Activated T-helper 2 cell treated with anti-CD3 and anti-CD28 coated beads, Interferon-gamma antibody, Interleukin-2, Interleukin-4, amounts not matched to agents 10 μg/mL and 5 μg/mL and 100 μg/mL, durations not matched to agents 14 hours and 24 hours and 36 hours (primary cell): Measurements from ENCODE around the gene FAM117A. TPM values are rescaled to one million over a fixed set of nuclear protein-coding genes. Genes with fewer than 3 reads are reported as not detected.

Source experiments
- DNase-seq: peaks from one replicate; pipeline ENCODE4 v3.0.0; 2021; ENCODE audit warnings: low spot score
- H3K27ac Mint-ChIP-seq: one replicate; pipeline ENCODE4 v1.8.0; 2021; ENCODE audit warnings: mixed read lengths
- H3K27me3 Mint-ChIP-seq: one replicate; pipeline ENCODE4 v1.8.0; 2021; ENCODE audit warnings: low read depth, mixed read lengths
- H3K36me3 Mint-ChIP-seq: one replicate; pipeline ENCODE4 v1.8.0; 2021; ENCODE audit warnings: low read depth, mixed read lengths
- H3K4me1 Mint-ChIP-seq: one replicate; pipeline ENCODE4 v1.8.0; 2021; ENCODE audit warnings: low read depth, mixed read lengths
- H3K4me3 Mint-ChIP-seq: one replicate; pipeline ENCODE4 v1.8.0; 2021; ENCODE audit warnings: low read depth, mild to moderate bottlenecking, moderate library complexity, mixed read lengths
- H3K9me3 Mint-ChIP-seq: one replicate; pipeline ENCODE4 v1.8.0; 2021; ENCODE audit warnings: mixed read lengths
- intact Hi-C: fragments of 100-400 bp; cut with micrococcal nuclease; formaldehyde crosslinking; loops from one replicate; pipeline ENCODE4 v1.15.1; 2023
- total RNA-seq: library from RNA; stranded (reverse); gene quantifications from 2 replicates; pipeline ENCODE4 v1.2.3, GENCODE V29; 2022

The FAM117A gene
- total RNA-seq, 1 donor from 2014 or later: 15.8 TPM

DNA sequence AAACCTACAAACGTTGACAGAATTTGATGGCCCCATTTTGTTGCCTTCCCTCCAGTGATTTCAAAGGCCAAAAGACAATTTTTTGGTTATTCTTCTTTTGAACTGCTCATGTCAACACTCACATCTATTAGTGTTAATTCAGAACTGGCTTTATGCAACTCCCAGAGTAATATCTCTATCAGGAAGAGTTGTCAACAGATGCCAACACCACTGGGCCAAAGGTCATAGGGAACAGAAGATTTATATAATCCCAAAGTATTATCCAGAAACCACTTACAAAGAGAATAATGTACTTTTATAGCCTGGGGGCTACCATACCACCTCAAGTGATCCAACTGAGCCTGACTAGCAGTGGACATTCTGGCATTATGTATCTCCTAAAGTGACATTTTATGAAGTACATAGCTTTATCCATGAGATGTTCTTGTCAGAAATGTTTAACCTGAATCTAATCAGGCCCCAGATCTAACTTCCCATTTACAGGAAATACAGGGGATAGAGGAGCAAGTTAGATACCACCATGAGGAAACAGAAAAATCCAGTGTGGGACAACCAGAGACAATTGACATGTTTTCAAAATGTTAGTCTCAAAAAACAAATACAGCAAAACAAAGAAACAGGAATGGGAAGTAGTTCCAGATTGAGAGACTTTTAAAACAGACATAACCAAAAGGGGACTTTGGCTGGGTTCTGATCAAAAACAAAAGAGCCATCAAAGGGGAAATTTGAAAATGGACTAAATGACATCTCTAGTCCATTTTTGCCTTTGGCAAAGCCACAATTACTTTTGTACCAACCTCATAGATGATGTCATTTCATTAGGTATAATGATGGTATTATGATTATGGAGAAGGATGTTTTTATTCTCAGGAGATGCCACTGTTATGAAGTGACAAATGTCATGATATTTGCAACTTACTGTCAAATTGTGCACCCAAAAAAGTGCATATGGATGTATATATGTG lies 18.5 kb downstream of the FAM117A start:
- peaks cover 81% of the 10 kb centered on the region for H3K4me1 Mint-ChIP-seq
- H3K27ac Mint-ChIP-seq: peak overlapping the region; percentile 69
- no peak for DNase-seq
- no peaks in the 10 kb centered on the region for H3K27me3 Mint-ChIP-seq
- peak overlapping the region; percentile 66 for H3K4me3 Mint-ChIP-seq
- no peaks in the 10 kb centered on the region for H3K9me3 Mint-ChIP-seq
- intact Hi-C loops: loop anchor here (10.0 kb wide), 1 partner anchor 551 kb away; no protein-coding TSS in a partner anchor
- H3K36me3 Mint-ChIP-seq: peaks cover 21% of the 10 kb centered on the region

DNA sequence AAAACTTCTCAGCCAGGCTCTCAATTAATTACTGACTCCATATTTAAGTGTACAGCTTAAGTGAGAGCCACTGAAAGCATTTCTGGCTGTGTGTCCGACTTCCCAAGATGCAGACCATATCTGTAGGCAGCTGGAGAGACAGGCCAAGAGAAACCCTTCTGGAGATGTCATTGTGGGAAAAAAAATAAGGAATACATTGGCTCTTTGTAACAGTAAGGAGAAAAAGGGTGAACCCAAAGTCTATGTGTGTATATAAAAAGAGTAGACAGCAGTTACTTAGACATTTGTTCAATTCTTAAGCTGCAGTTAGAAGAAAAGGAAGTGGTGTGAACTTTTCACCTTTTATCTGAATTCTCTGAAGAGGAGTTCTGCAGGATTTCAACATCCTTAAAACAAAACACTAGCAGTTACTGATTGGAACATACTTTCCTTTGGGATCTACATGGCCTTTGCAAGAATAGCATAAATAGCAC lies 21.7 kb downstream of the FAM117A start:
- Mint-ChIP-seq H3K27ac (peak overlapping the region; percentile 96), H3K4me3 (peak overlapping the region; percentile 79), H3K36me3 (peaks cover 17% of the 10 kb centered on the region), H3K4me1 (peaks cover 78% of the 10 kb centered on the region), H3K9me3 (no peaks in the 10 kb centered on the region), H3K27me3 (no peaks in the 10 kb centered on the region)
- no peak for DNase-seq
- intact Hi-C loops: loop anchor here (10.0 kb wide), 1 partner anchor 547 kb away; no protein-coding TSS in a partner anchor

DNA sequence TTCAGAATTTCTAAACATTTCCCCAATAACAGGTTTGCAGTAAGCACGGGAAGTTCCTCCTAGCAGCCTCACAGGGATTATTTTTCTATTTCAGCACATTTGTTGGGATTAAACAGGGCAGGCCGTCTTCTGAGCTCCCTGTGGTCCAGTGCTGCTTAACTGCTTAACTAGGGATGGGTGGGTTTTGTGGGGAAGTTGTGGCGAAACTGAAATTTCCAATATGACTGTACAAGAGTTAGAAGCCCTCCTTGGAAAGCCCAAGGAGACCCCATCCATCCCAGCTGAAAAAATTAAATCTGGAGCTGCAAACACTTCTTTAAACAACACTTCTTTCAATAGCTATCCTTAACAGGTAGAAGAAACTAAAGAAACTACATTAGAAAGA lies 22.2 kb downstream of the FAM117A start:
- no peaks in the 10 kb centered on the region for H3K9me3 Mint-ChIP-seq
- peak overlapping the region; percentile 96 for H3K27ac Mint-ChIP-seq
- H3K27me3 Mint-ChIP-seq: no peaks in the 10 kb centered on the region
- H3K36me3 Mint-ChIP-seq: peaks cover 17% of the 10 kb centered on the region
- peaks cover 77% of the 10 kb centered on the region for H3K4me1 Mint-ChIP-seq
- DNase-seq: no peak
- H3K4me3 Mint-ChIP-seq: peak overlapping the region; percentile 79
- intact Hi-C loops: loop anchor here (10.0 kb wide), 1 partner anchor 547 kb away; no protein-coding TSS in a partner anchor

DNA sequence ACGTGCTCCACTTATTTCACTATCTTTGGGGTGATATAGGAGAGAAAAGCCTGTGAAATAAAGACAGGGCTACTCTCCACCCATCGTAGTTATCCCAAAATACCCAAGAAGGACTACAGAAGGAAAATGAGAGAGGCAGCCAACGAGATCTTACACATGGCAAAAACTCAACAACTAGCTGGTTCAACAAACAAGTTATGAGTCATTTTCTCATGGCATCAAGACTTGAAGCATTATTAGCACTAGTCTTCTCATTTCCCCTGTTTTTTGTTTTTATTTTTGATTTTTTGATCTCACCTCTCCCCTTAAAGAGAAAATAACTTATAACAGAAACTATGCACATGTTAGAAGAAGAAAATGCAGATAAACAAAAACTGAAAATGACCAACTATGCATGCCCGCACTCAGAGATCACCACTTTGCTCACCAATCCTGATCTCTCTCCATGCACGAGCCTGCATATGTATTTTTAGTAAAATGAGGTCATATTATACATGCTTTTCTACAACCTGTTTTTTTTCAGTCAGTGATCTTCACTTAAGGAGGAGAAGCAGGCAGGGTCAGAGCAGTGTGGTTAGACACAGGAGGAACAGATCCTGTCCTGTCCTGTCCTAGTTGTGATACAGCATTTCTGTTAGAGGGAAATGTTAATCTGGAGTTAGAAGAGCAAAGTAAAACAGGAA lies 22.8 kb downstream of the FAM117A start:
- H3K4me3 Mint-ChIP-seq: peak overlapping the region; percentile 79
- intact Hi-C loops: loop anchor here (10.0 kb wide), 1 partner anchor 546 kb away; no protein-coding TSS in a partner anchor
- no peaks in the 10 kb centered on the region for H3K9me3 Mint-ChIP-seq

DNA sequence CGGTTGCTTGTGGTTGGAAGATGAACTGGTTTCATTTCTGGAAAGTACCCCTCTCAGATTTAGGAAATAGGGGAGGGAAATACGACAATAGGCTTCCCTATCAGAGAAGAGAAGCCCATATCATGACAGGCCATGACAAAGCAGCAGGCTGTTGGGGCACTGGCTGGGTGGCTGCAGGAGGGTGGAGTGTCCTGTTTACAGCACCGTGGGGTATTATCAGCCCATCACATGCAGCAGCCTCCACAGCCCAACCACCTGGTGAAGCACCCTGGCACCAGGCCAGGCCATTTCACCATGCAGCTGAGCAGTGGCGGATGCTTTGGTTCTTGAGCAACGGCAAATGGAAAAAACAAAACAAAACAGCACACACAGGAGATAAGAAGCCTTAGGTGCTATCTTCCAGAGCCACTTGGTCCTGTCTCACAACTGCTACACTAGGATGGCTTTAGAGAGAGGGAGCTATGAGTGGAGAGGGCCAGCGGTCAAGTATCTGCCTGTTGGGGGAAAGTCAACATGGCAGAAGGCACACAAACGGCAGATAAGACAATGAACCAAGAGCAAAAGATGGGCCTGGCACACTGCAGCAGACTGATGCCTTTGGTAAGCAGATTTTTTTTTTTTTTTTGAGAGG lies 24.2 kb downstream of the FAM117A start:
- no peaks in the 10 kb centered on the region for H3K27me3 Mint-ChIP-seq
- DNase-seq: peak; percentile 89
- intact Hi-C loops: loop anchor here (1.0 to 10.0 kb wide), 4 partner anchors 8 to 545 kb away; partner anchors contain the start of gene KAT7
- peaks cover 16% of the 10 kb centered on the region for H3K36me3 Mint-ChIP-seq
- H3K4me1 Mint-ChIP-seq: peaks cover 63% of the 10 kb centered on the region
- peak overlapping the region; percentile 79 for H3K4me3 Mint-ChIP-seq
- peak overlapping the region; percentile 96 for H3K27ac Mint-ChIP-seq
- no peaks in the 10 kb centered on the region for H3K9me3 Mint-ChIP-seq

More for the DNA sequence above, 22.8 kb downstream of the FAM117A start:
- Mint-ChIP-seq H3K27me3 (no peaks in the 10 kb centered on the region), H3K27ac (peak overlapping the region; percentile 96), H3K4me1 (peaks cover 75% of the 10 kb centered on the region), H3K36me3 (peaks cover 21% of the 10 kb centered on the region)
- DNase-seq: no peak

DNA sequence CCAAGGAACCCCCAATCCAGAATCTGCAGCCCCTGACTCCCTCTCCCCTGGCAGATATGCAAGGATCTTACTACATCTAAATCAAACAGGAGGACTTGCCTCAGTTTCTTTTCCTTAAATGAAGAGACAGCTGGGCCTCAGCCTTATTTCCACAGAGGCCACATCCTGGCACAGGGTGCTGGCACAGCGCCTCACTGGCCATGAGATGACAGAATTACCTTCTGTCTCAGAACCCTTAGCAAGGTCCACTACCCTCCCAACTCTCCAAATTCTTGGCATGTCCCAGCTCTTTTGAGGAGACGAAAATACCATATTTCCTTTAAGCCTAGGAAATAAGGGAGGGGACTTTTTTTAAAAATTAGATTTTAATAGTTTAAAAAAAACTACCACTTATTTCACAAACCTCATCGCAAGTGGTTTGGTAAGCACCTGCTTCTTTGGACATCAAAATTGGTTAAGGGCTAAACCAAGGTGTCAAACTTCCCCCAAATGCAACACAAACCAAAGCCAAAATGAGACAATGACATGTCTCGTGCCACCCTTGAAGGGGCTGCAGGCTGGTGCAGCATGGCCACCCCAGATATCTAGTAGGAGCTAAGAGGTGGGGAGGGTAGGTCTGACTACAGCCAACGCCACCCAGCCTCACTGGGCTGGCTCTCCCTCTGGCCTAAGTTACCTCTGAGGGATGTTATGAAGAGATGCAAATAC lies 25.3 kb downstream of the FAM117A start:
- Mint-ChIP-seq H3K9me3 (no peaks in the 10 kb centered on the region), H3K4me3 (peak overlapping the region; percentile 79), H3K27ac (peak overlapping the region; percentile 96), H3K36me3 (peaks cover 18% of the 10 kb centered on the region), H3K4me1 (peaks cover 64% of the 10 kb centered on the region), H3K27me3 (no peaks in the 10 kb centered on the region)
- DNase-seq: no peak
- intact Hi-C loops: loop anchor here (1.0 kb wide), 3 partner anchors 9 to 50 kb away; partner anchors contain the start of gene KAT7

DNA sequence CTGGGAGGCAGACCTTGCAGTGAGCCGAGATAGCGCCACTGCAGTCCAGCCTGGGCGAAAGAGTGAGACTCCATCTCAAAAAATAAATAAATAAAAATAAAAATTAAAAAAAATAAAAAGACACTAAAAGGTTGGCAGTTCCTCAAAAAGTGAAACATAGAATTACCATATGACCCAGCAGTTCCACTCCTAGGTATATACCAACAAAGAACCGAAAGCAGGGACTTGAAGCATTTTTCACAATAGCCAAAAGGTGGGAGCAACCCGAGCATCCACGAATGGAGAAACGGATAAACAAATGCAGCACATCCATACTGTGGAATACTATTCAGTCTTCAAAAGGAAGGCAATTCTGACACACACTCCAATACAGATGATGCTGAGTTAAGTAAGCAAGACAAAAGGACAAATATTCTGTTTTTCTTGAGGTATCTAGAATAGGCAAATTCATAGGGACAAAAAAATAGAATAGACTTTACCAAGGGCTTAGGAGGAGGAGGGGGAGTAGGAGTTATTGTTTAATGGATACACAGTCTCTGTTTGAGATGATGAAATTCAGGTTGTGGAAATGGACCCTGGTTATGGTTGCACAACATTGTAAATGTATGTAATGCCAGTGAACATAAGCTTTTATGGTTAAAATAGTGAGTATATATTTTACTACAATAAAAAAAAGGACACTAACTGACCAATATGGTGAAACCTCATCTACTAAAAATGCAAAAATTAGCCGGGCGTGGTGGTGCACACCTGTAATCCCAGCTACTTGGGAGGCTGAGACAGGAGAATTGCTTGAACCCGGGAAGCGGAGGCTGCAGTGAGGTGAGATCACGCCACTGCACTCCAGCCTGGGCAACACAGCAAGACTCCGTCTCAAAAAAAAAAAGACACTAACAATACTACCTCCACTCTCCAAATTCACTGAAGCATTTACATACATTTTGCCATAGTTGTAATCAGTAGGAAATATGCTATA lies 29.1 kb downstream of the FAM117A start:
- H3K9me3 Mint-ChIP-seq: no peaks in the 10 kb centered on the region
- no peak overlapping the region for H3K27ac Mint-ChIP-seq
- DNase-seq: no peak
- peaks cover 35% of the 10 kb centered on the region for H3K36me3 Mint-ChIP-seq
- intact Hi-C loops: no loop called here
- H3K4me1 Mint-ChIP-seq: peaks cover 50% of the 10 kb centered on the region
- H3K27me3 Mint-ChIP-seq: no peaks in the 10 kb centered on the region
- no peak overlapping the region for H3K4me3 Mint-ChIP-seq

DNA sequence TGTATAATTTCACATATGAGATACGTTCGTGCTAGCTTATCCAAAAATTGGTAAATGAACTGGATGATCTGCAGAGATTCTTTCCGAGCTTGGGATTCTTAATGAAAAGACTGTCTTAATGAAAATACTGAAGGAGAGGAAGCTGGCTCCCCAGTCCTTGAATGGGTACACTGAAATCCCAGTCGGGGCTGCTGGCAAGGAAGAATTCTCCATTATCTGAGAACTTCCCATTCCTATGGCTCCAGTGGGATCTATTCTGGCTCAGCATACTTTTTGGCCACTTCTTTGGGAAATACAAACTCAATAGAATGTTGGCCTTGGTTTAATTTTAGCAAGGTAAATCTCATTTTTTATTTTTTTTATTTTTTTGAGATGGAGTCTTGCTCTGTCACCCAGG lies 32.5 kb downstream of the FAM117A start:
- Mint-ChIP-seq H3K36me3 (peaks cover 49% of the 10 kb centered on the region), H3K4me3 (no peak overlapping the region), H3K9me3 (no peaks in the 10 kb centered on the region), H3K4me1 (peaks cover 31% of the 10 kb centered on the region), H3K27me3 (no peaks in the 10 kb centered on the region), H3K27ac (no peak overlapping the region)
- intact Hi-C loops: no loop called here
- DNase-seq: no peak

DNA sequence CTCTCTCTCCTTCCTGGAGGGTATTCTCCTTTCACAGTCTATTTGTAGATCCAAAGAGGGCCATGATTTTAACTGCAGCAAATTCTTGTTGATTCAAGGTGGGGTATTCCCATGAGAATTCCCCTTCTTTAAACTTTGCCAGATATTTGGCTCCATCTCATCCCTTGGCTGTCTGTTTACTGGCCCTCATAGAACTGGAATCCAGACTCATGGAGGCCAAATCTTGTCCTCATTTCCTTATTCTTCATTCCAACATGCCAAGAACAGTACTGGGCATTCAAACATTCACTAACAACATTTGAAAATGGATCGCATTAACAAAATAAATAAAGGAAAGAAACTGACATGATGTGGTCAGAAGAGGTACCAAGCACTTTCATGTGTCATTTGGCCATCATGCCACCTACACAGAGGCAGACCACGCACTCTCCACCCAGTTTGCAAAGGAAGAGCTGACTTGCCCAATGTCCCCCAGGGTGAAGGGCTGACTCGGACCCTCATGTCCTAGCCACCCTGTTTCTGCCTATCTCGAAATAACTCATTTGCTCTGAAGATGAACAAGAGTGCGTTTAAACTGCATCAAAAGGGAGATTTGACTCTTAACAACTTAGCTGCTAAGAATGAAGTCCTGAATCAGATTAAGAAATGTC lies 33.0 kb downstream of the FAM117A start:
- no peak overlapping the region for H3K4me3 Mint-ChIP-seq
- no peaks in the 10 kb centered on the region for H3K9me3 Mint-ChIP-seq
- no peak overlapping the region for H3K27ac Mint-ChIP-seq
- H3K4me1 Mint-ChIP-seq: peaks cover 31% of the 10 kb centered on the region
- peaks cover 52% of the 10 kb centered on the region for H3K36me3 Mint-ChIP-seq
- no peak for DNase-seq
- intact Hi-C loops: no loop called here
- H3K27me3 Mint-ChIP-seq: no peaks in the 10 kb centered on the region

DNA sequence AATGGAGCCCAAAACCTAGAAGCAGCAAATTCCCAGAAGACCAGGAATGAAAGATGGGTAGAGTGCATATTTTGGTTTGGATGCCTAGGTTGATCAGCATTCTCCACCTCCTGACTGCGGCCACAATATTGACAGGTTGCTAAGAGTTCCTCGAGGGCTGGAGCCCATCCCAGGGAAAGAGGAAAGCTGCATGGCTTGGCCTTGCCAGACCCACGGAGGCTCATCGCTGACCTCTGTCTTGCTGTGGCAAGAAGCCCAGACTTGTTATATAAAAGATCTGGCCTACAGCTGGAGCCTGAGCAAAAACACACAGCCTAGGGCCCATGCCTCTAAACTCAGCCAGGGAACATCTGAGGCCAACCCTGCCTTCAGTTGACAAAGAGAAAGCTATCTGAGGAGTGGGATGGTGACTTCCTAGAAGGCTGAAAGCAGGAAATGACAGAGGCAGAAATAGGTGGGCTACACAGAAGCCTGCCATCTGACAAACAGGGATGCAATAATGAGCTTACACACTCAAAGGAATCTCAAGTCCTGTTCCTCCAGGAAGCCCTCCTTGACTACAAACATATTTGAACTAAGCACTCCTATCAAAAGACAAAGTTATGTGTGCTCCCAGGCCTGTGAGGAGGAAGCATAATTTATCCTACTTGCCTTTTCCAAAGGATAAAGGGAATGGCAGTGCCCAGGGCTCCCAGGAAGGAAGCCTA lies 33.7 kb downstream of the FAM117A start:
- Mint-ChIP-seq H3K27me3 (no peaks in the 10 kb centered on the region), H3K9me3 (no peaks in the 10 kb centered on the region), H3K4me3 (no peak overlapping the region), H3K4me1 (peaks cover 31% of the 10 kb centered on the region), H3K36me3 (peaks cover 59% of the 10 kb centered on the region), H3K27ac (no peak overlapping the region)
- intact Hi-C loops: no loop called here
- DNase-seq: no peak
